KMS-11 (cell line): ENCODE results near the gene DOK6.

Source experiments
- H2AFZ ChIP-seq: fragments of 200-600 bp; sonication (generic); 2 replicates; pipeline ENCODE4 v1.6.1; 2016; ENCODE audit warnings: antibody characterized with exemption, mixed run types, low read depth
- H3K27ac ChIP-seq: fragments of 200-600 bp; sonication (generic); 2 replicates; pipeline ENCODE4 v1.6.1; 2016; ENCODE audit warnings: mild to moderate bottlenecking, mixed run types
- H3K27me3 ChIP-seq: fragments of 200-600 bp; sonication (generic); 2 replicates; pipeline ENCODE4 v1.6.1; 2017; ENCODE audit warnings: mild to moderate bottlenecking, low read depth, mixed run types, moderate library complexity; ENCODE audit not compliant: insufficient read depth
- H3K36me3 ChIP-seq: fragments of 200-600 bp; sonication (generic); 2 replicates; pipeline ENCODE4 v1.6.1; 2017; ENCODE audit warnings: mild to moderate bottlenecking, mixed run types; ENCODE audit not compliant: insufficient read depth
- H3K4me1 ChIP-seq: fragments of 200-600 bp; sonication (generic); 2 replicates; pipeline ENCODE4 v1.6.1; 2016; ENCODE audit warnings: mild to moderate bottlenecking, low read depth, mixed run types; ENCODE audit not compliant: poor library complexity, severe bottlenecking
- H3K4me2 ChIP-seq: fragments of 200-600 bp; sonication (generic); 2 replicates; pipeline ENCODE4 v1.7.0; 2016; ENCODE audit warnings: mild to moderate bottlenecking, mixed run types
- H3K4me3 ChIP-seq: fragments of 200-600 bp; sonication (generic); IDR thresholded peaks from 2 replicates; pipeline ENCODE4 v1.6.1; 2017; ENCODE audit warnings: low read depth, low read length, mixed read lengths; ENCODE audit not compliant: insufficient read depth
- H3K79me2 ChIP-seq: fragments of 200-600 bp; sonication (generic); 2 replicates; pipeline ENCODE4 v1.6.1; 2016; ENCODE audit warnings: low read depth, mixed run types; ENCODE audit not compliant: insufficient read depth
- H3K9ac ChIP-seq: fragments of 200-600 bp; sonication (generic); 2 replicates; pipeline ENCODE4 v1.6.1; 2016; ENCODE audit warnings: mild to moderate bottlenecking, mixed run types
- H4K20me1 ChIP-seq: fragments of 200-600 bp; sonication (generic); 2 replicates; pipeline ENCODE4 v1.6.1; 2016; ENCODE audit warnings: mild to moderate bottlenecking, mixed run types; ENCODE audit not compliant: insufficient read depth
- CTCF ChIP-seq: fragments of 200-600 bp; sonication (generic); conservative IDR thresholded peaks from 2 replicates; pipeline ENCODE4 v1.6.1; 2017; ENCODE audit warnings: low read depth, mild to moderate bottlenecking, antibody characterized with exemption, low read length, moderate library complexity, mixed read lengths

The DOK6 gene

GRCh38 chr18:69495338-69495737 is 94.7 kb downstream of the DOK6 start:
- Histone ChIP-seq H3K4me2 (no peak overlapping the region), H3K4me1 (no peaks in the 10 kb centered on the region), H3K27ac (no peak overlapping the region), H3K27me3 (no peaks in the 10 kb centered on the region), H3K9ac (no peak overlapping the region), H3K36me3 (no peaks in the 10 kb centered on the region), H4K20me1 (no peaks in the 10 kb centered on the region), H2AFZ (no peak overlapping the region), H3K79me2 (no peaks in the 10 kb centered on the region), H3K4me3 (no peak overlapping the region)
- TF ChIP-seq CTCF: no peak

GRCh38 chr18:69495841-69496533 is 95.3 kb downstream of the DOK6 start:
- Histone ChIP-seq H3K9ac (no peak overlapping the region), H3K36me3 (no peaks in the 10 kb centered on the region), H3K4me3 (no peak overlapping the region), H3K27me3 (no peaks in the 10 kb centered on the region), H3K4me2 (no peak overlapping the region), H3K4me1 (no peaks in the 10 kb centered on the region), H2AFZ (no peak overlapping the region), H3K27ac (no peak overlapping the region), H3K79me2 (no peaks in the 10 kb centered on the region), H4K20me1 (no peaks in the 10 kb centered on the region)
- no peak for TF ChIP-seq CTCF

- Histone ChIP-seq H3K36me3 (no peaks in the 10 kb centered on the region), H3K4me1 (no peaks in the 10 kb centered on the region), H4K20me1 (no peaks in the 10 kb centered on the region), H3K4me2 (no peak overlapping the region), H2AFZ (no peak overlapping the region), H3K27me3 (no peaks in the 10 kb centered on the region), H3K9ac (no peak overlapping the region), H3K27ac (no peak overlapping the region), H3K79me2 (no peaks in the 10 kb centered on the region), H3K4me3 (no peak overlapping the region)
- no peak for TF ChIP-seq CTCF
These were observed 118.3 kb downstream of the DOK6 start for GRCh38 chr18:69518989-69519388.

GRCh38 chr18:69523582-69523981 is 122.9 kb downstream of the DOK6 start:
- no peak for TF ChIP-seq CTCF
- Histone ChIP-seq H3K4me3 (no peak overlapping the region), H3K36me3 (no peaks in the 10 kb centered on the region), H3K27me3 (no peaks in the 10 kb centered on the region), H3K4me1 (no peaks in the 10 kb centered on the region), H4K20me1 (no peaks in the 10 kb centered on the region), H2AFZ (no peak overlapping the region), H3K9ac (no peak overlapping the region), H3K27ac (no peak overlapping the region), H3K79me2 (no peaks in the 10 kb centered on the region), H3K4me2 (no peak overlapping the region)
